Keratinocyte (primary cell): ENCODE measurements around the gene CRYL1. TPM values are rescaled to one million over a fixed set of nuclear protein-coding genes. Genes with fewer than 3 reads are reported as not detected.

Experiments used
- DNase-seq: peaks from one replicate; pipeline ENCODE4 v3.0.0-alpha.2; 2011; ENCODE audit warnings: low read depth, missing footprints, low spot score
- FAIRE-seq: peaks from 2 replicates; lab custom pipeline; 2011; peaks lifted over from hg19 to GRCh38; lab: Jason Lieb, UNC
- H2AFZ ChIP-seq: 2 replicates; pipeline ENCODE4 v1.6.0; 2012; ENCODE audit warnings: low read length, control low read depth, inconsistent platforms; ENCODE audit not compliant: control insufficient read depth
- H3K27ac ChIP-seq: 2 replicates; pipeline ENCODE4 v1.5.1; 2011; ENCODE audit warnings: low read length; ENCODE audit not compliant: control insufficient read depth, insufficient read depth
- H3K27me3 ChIP-seq: 3 replicates; pipeline ENCODE4 v1.6.0; 2011; ENCODE audit warnings: low read length; ENCODE audit not compliant: control insufficient read depth, insufficient read depth; ENCODE audit errors: extremely low read depth
- H3K36me3 ChIP-seq, 2 experiments: 2 replicates in 1 of 2; 3 replicates in 1 of 2; pipeline ENCODE4 v1.5.1; 2011; ENCODE audit warnings: low read length in 2 of 2, mild to moderate bottlenecking in 1 of 2; ENCODE audit not compliant: control insufficient read depth in 2 of 2, insufficient read depth in 2 of 2; ENCODE audit errors: extremely low read depth in 1 of 2
- H3K4me1 ChIP-seq: 3 replicates; pipeline ENCODE4 v1.5.1; 2011; ENCODE audit warnings: low read length; ENCODE audit not compliant: control insufficient read depth, insufficient read depth; ENCODE audit errors: extremely low read depth
- H3K4me2 ChIP-seq: 3 replicates; pipeline ENCODE4 v1.6.0; 2011; ENCODE audit warnings: low read depth, low read length; ENCODE audit not compliant: control insufficient read depth, insufficient read depth; ENCODE audit errors: extremely low read depth
- H3K4me3 ChIP-seq, 3 experiments: fragments of 200-600 bp in 1 of 3; sonication (generic) in 1 of 3; 2 replicates in 2 of 3; 3 replicates in 1 of 3; pipeline ENCODE4 v1.5.1; 2011 to 2016; ENCODE audit warnings: low read length in 3 of 3, mild to moderate bottlenecking in 3 of 3, control low read depth in 2 of 3, inconsistent platforms in 1 of 3, low read depth in 1 of 3, mixed read lengths in 1 of 3, mixed run types in 1 of 3, moderate library complexity in 1 of 3; ENCODE audit not compliant: control insufficient read depth in 2 of 3, insufficient read depth in 2 of 3; ENCODE audit errors: extremely low read depth in 1 of 3
- H3K79me2 ChIP-seq: 2 replicates; pipeline ENCODE4 v1.6.0; 2012; ENCODE audit warnings: low read length; ENCODE audit not compliant: control insufficient read depth, insufficient read depth
- H3K9ac ChIP-seq: 3 replicates; pipeline ENCODE4 v1.6.0; 2011; ENCODE audit warnings: low read length; ENCODE audit not compliant: control insufficient read depth, insufficient read depth; ENCODE audit errors: extremely low read depth
- H3K9me1 ChIP-seq: 3 replicates; pipeline ENCODE4 v1.6.0; 2011; ENCODE audit warnings: low read length; ENCODE audit not compliant: control insufficient read depth, insufficient read depth; ENCODE audit errors: extremely low read depth
- H3K9me3 ChIP-seq: 2 replicates; pipeline ENCODE4 v1.5.1; 2012; ENCODE audit warnings: low read depth, low read length; ENCODE audit not compliant: control insufficient read depth
- H4K20me1 ChIP-seq: 3 replicates; pipeline ENCODE4 v1.6.0; 2011; ENCODE audit warnings: low read length; ENCODE audit not compliant: control insufficient read depth, insufficient read depth; ENCODE audit errors: extremely low read depth
- EZH2 ChIP-seq: IDR thresholded peaks from one replicate; pipeline ENCODE4 v1.6.1; 2012; ENCODE audit warnings: inconsistent platforms, mild to moderate bottlenecking, low read length, moderate library complexity
- dilution Hi-C: fragments of 300-500 bp; cut with MboI; formaldehyde crosslinking; loops from one replicate; pipeline ENCODE4 v1.7.0; 2020; ENCODE audit warnings: low sequenced_read_pairs; ENCODE audit not compliant: extremely low pct_ligation_motif_present
- polyA plus RNA-seq, 5 experiments: library from polyadenylated mRNA; depleted of rRNA in 3 of 5; stranded (reverse) in 3 of 5; stranded (forward) in 1 of 5; unstranded in 1 of 5; fragments of >200 nt; gene quantifications; 1 replicate in 1 of 5; 2 replicates in 3 of 5; 3 replicates in 1 of 5; pipeline versions ENCODE4 v1.2.1 to v1.2.3, GENCODE V29; 2011 to 2012; ENCODE audit warnings: missing spikeins in 2 of 5, low read depth in 1 of 5, low replicate concordance in 1 of 5
- TF ChIP-seq, protein P1 (sequence below), 3 experiments: IDR thresholded peaks in 1 of 3; conservative IDR thresholded peaks in 1 of 3; optimal IDR thresholded peaks in 1 of 3; 2 replicates in 2 of 3; 3 replicates in 1 of 3; pipeline versions ENCODE3 to v1.5.1; 2011; ENCODE audit warnings: low read length in 3 of 3, mild to moderate bottlenecking in 3 of 3, moderate library complexity in 2 of 3, control low read depth in 1 of 3, inconsistent platforms in 1 of 3; ENCODE audit not compliant: insufficient read depth in 2 of 3; ENCODE audit errors: extremely low read depth in 1 of 3

Gene CRYL1
- polyA plus RNA-seq, 1 donor (not counting 4 experiments of a cell fraction or from before 2014, with no cell fraction given), result 27.2 TPM

DNA sequence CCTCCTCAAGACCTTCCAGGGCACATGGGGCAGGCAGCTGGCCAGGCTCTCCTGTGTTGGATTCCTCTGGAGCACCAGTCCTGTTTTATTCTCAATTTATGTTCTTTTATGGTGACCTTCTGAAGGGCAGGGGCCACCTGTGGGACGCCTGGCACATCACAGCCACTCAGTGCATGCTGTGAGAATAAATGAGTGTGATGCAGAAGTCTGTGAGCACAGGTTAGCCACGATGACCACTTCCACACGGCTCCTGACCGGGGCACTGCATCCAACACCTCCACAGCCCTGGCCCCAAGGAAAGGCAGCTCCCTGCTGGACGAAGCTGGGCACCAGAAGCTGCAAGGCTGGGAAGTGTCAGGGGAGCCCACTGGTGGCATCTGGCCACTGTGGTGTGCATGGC is 122.8 kb downstream of the CRYL1 start:
- H3K4me1 ChIP-seq, result peaks cover 57% of the 10 kb centered on the region
- H3K4me3 ChIP-seq, result no peak overlapping the region
- FAIRE-seq, result no peak
- no peaks in the 10 kb centered on the region for H3K27me3 ChIP-seq
- no peaks in the 10 kb centered on the region for H3K9me1 ChIP-seq
- no peak overlapping the region for H3K4me2 ChIP-seq
- no peaks in the 10 kb centered on the region for H4K20me1 ChIP-seq
- no peaks in the 10 kb centered on the region for H3K9me3 ChIP-seq
- H3K9ac ChIP-seq, result peak overlapping the region; percentile 53
- dilution Hi-C loops, result no loop called here
- H3K27ac ChIP-seq, result peak overlapping the region; percentile 79
- no peaks in the 10 kb centered on the region for H3K36me3 ChIP-seq
- DNase-seq, result no peak
- TF ChIP-seq EZH2, result no peak
- TF ChIP-seq, protein P1, sequence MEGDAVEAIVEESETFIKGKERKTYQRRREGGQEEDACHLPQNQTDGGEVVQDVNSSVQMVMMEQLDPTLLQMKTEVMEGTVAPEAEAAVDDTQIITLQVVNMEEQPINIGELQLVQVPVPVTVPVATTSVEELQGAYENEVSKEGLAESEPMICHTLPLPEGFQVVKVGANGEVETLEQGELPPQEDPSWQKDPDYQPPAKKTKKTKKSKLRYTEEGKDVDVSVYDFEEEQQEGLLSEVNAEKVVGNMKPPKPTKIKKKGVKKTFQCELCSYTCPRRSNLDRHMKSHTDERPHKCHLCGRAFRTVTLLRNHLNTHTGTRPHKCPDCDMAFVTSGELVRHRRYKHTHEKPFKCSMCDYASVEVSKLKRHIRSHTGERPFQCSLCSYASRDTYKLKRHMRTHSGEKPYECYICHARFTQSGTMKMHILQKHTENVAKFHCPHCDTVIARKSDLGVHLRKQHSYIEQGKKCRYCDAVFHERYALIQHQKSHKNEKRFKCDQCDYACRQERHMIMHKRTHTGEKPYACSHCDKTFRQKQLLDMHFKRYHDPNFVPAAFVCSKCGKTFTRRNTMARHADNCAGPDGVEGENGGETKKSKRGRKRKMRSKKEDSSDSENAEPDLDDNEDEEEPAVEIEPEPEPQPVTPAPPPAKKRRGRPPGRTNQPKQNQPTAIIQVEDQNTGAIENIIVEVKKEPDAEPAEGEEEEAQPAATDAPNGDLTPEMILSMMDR (optimal IDR thresholded peaks at IDR 0.05 in 1 of 3, IDR thresholded peaks at IDR 0.05 in 1 of 3, conservative IDR thresholded peaks at IDR 0.05 in 1 of 3; ENCODE audit: extremely low read depth in 1 of 3, insufficient read depth in 2 of 3, low read length in 3 of 3), result no peak
- no peaks in the 10 kb centered on the region for H3K79me2 ChIP-seq
- no peak overlapping the region for H2AFZ ChIP-seq

DNA sequence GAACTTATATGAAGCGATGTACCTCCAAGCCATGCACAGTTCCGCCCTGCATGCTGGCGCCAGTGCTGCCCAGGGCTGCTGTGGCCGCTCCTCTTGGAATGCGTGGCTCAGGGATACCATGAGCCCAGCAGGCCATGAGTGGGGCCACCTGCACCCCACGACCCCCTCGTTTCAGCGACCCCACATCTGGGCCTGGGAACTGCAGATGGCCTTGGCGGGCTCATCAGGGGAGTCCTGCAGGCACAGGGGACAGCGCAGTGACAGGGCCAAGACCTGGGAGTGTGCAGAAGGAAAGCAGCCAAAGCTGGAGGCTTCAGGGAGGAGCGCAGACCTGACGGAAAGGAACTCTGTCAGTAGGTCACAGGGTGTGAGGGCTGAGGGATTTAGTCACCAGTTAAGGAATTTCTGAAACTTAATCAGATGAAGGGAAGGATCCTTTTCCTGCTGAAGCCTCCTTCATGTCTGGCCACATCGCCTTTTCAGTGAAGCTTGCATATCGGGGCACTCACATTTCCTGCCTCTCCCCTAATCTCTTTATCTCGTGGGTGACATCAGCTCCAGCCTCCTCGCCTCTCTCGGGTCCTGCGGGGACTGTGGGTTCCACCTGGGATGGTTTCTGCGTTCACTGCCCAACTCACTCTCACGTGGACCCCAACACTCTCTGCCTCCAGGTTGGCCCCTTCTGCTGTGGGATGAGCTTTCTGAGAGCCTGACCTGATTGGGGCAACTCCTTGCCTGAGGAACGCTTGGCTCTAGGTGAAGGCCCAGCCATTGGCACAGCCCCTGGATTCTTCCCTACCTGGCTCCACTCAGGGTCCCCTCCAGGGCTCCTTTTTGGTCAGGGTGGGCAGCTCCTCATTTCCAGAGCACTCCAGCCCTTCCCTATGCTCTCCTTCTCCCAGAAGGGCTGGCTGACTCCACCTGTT is 123.5 kb downstream of the CRYL1 start:
- Histone ChIP-seq H3K4me2 (peak overlapping the region; percentile 63), H4K20me1 (no peaks in the 10 kb centered on the region), H3K79me2 (no peaks in the 10 kb centered on the region), H3K9me1 (no peaks in the 10 kb centered on the region), H3K36me3 (no peaks in the 10 kb centered on the region), H3K9ac (peak overlapping the region; percentile 53), H3K27ac (peak overlapping the region; percentile 79), H2AFZ (peak overlapping the region; percentile 48), H3K4me1 (peaks cover 53% of the 10 kb centered on the region), H3K4me3 (peak overlapping the region in 1 of 3 experiments; percentile 14), H3K27me3 (no peaks in the 10 kb centered on the region), H3K9me3 (no peaks in the 10 kb centered on the region)
- FAIRE-seq (peak; percentile 99), DNase-seq (no peak)
- dilution Hi-C loops, result no loop called here
- TF ChIP-seq, protein P1 (optimal IDR thresholded peaks at IDR 0.05 in 1 of 3, IDR thresholded peaks at IDR 0.05 in 1 of 3, conservative IDR thresholded peaks at IDR 0.05 in 1 of 3; ENCODE audit: extremely low read depth in 1 of 3, insufficient read depth in 2 of 3, low read length in 3 of 3), result no peak
- no peak for TF ChIP-seq EZH2
